Natural killer cell (primary cell): ENCODE measurements around the gene MT1A. TPM values are rescaled to one million over a fixed set of nuclear protein-coding genes. Genes with fewer than 3 reads are reported as not detected.
A peak's percentile ranks its signal among the peaks of the same experiment; 100 is the strongest.

Experiments used
- ATAC-seq, 3 donors: fragments of 150-1000 bp in 2 of 3; fragments of 200-7000 bp in 1 of 3; cut with Tn5 transposase; 1 replicate in 1 of 3; 2 replicates in 2 of 3; pipeline ENCODE4 v1.10.0; 2021; ENCODE audit warnings: mild to moderate bottlenecking in 2 of 3, moderate library complexity in 2 of 3
- DNase-seq, 2 donors: peaks; one replicate each; pipeline versions ENCODE4 v3.0.0 to v3.0.0-alpha.2; 2013 to 2021; ENCODE audit warnings: mixed read lengths in 1 of 2
- H3K27ac ChIP-seq: one replicate; pipeline ENCODE4 v1.5.1; 2013; ENCODE audit warnings: mild to moderate bottlenecking, low read length
- H3K27me3 ChIP-seq: one replicate; pipeline ENCODE4 v1.6.1; 2013; ENCODE audit warnings: low read length; ENCODE audit not compliant: control insufficient read depth, insufficient read depth
- H3K36me3 ChIP-seq: one replicate; pipeline ENCODE4 v1.6.1; 2013; ENCODE audit warnings: low read length; ENCODE audit not compliant: control insufficient read depth, insufficient read depth
- H3K4me1 ChIP-seq: one replicate; pipeline ENCODE4 v1.6.1; 2013; ENCODE audit warnings: low read length; ENCODE audit not compliant: control insufficient read depth, insufficient read depth
- H3K4me3 ChIP-seq: one replicate; pipeline ENCODE4 v1.5.1; 2013; ENCODE audit warnings: low read length
- H3K9me3 ChIP-seq: one replicate; pipeline ENCODE4 v1.6.1; 2013; ENCODE audit warnings: low read length; ENCODE audit not compliant: control insufficient read depth, insufficient read depth
- H3K27ac Mint-ChIP-seq, 2 donors: one replicate each; pipeline ENCODE4 v1.8.0; 2022; ENCODE audit warnings: mild to moderate bottlenecking in 2 of 2, mixed read lengths in 2 of 2, moderate library complexity in 1 of 2
- H3K27me3 Mint-ChIP-seq, 2 donors: one replicate each; pipeline ENCODE4 v1.8.0; 2022; ENCODE audit warnings: low read depth in 2 of 2, mixed read lengths in 2 of 2
- H3K36me3 Mint-ChIP-seq: one replicate; pipeline ENCODE4 v1.8.0; 2022; ENCODE audit warnings: mixed read lengths
- H3K4me1 Mint-ChIP-seq, 2 donors: one replicate each; pipeline ENCODE4 v1.8.0; 2022; ENCODE audit warnings: mixed read lengths in 2 of 2
- H3K4me3 Mint-ChIP-seq: one replicate; pipeline ENCODE4 v1.8.0; 2022; ENCODE audit warnings: mild to moderate bottlenecking, moderate library complexity, mixed read lengths
- H3K9me3 Mint-ChIP-seq, 2 donors: one replicate each; pipeline ENCODE4 v1.8.0; 2022; ENCODE audit warnings: mixed read lengths in 2 of 2
- WGBS: methylation state at CpG from one replicate; pipeline ENCODE4 v1.1.7; 2013; ENCODE audit warnings: missing lambda C conversion rate; ENCODE audit not compliant: insufficient coverage; 5-methylcytosine and 5-hydroxymethylcytosine counted together
- intact Hi-C: fragments of 100-400 bp; cut with micrococcal nuclease; formaldehyde crosslinking; loops from one replicate; pipeline ENCODE4 v1.14.2; 2022
- total RNA-seq, 4 donors: library from RNA; stranded (reverse); fragments of 120-200 nt in 1 of 4; gene quantifications; one replicate each; pipeline versions ENCODE4 v1.2.3 to v1.2.4, GENCODE V29; 2013 to 2022
- TF ChIP-seq, protein P1 (sequence below): fragments of 200-600 bp; IDR thresholded peaks from one replicate; pipeline ENCODE4 v1.8.0; 2022; ENCODE audit warnings: antibody characterized with exemption

Gene MT1A
- total RNA-seq, 3 donors from 2014 or later (not counting 1 experiment from before 2014, with no cell fraction given): not detected

DNA sequence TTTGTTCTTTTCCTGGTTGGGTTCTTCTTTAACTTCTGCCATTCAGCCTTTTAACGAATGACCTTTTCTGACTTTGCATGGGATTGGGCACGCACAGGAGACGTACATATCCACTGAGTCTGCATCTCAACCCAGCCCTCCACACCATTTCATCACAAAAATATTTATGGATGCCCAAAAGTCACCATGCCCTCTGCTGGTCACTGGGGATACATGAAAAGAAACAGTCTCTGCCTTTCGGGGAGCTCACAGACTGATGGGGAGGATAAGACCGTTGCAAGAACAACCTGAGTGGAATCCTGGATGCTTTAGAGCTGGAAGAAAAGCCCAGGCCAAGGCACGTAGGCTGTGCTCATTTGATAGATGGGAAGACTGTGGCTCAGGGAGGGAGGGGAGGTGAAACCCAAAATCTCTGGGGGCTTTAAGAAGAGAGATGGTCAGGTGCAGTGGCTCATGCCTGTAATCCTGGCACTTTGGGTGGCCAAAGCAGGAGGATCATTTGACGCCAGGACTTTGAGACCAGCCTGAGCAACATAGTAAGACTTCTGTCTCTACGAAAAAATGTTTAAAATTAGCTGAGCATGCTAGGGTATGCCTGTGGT, 38.0 kb upstream of the MT1A start:
- Histone ChIP-seq H3K36me3 (no peaks in the 10 kb centered on the region), H3K4me1 (no peaks in the 10 kb centered on the region), H3K4me3 (no peak overlapping the region), H3K27ac (no peak overlapping the region), H3K27me3 (no peaks in the 10 kb centered on the region), H3K9me3 (no peaks in the 10 kb centered on the region)
- WGBS: 30% methylated on average over 8 of the region's 8 CpGs
- Mint-ChIP-seq H3K4me3 (no peak overlapping the region), H3K4me1 (peaks cover 0 to 6% of the 10 kb centered on the region in 2 donors), H3K36me3 (no peaks in the 10 kb centered on the region), H3K27me3 (peaks cover 17 to 29% of the 10 kb centered on the region in 2 donors), H3K27ac (no peak overlapping the region), H3K9me3 (no peaks in the 10 kb centered on the region)
- peak in 1 of 2 donors; percentile 71 for DNase-seq
- TF ChIP-seq, protein P1, sequence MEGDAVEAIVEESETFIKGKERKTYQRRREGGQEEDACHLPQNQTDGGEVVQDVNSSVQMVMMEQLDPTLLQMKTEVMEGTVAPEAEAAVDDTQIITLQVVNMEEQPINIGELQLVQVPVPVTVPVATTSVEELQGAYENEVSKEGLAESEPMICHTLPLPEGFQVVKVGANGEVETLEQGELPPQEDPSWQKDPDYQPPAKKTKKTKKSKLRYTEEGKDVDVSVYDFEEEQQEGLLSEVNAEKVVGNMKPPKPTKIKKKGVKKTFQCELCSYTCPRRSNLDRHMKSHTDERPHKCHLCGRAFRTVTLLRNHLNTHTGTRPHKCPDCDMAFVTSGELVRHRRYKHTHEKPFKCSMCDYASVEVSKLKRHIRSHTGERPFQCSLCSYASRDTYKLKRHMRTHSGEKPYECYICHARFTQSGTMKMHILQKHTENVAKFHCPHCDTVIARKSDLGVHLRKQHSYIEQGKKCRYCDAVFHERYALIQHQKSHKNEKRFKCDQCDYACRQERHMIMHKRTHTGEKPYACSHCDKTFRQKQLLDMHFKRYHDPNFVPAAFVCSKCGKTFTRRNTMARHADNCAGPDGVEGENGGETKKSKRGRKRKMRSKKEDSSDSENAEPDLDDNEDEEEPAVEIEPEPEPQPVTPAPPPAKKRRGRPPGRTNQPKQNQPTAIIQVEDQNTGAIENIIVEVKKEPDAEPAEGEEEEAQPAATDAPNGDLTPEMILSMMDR: peak; percentile 61
- intact Hi-C loops: loop anchor here (1.0 kb wide), 2 partner anchors 23 to 86 kb away; no protein-coding TSS in a partner anchor
- peak; percentile 57 to 86 (median 79) for ATAC-seq

DNA sequence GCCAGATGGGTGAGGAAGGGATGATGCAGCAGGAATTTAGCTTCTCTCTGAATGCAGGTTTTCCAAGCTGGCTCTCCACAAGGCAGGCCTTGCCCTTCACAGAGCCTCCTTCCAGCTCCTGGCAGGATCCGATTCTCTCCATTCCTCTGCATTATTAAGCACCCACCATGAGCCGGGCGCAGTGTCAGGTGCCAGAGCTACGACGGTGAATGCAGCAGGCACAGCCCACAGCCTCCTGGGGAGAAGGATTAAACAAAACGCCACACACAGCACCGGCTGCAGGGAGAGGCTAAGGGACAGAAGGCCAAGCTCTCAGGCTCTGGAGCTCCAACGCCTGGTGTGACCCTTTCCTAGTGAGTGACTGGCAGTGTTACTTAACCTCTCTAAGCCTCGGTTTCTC, 37.1 kb upstream of the MT1A start:
- Mint-ChIP-seq H3K27me3 (peaks cover 17 to 29% of the 10 kb centered on the region in 2 donors), H3K36me3 (no peaks in the 10 kb centered on the region), H3K4me3 (no peak overlapping the region), H3K9me3 (no peaks in the 10 kb centered on the region), H3K27ac (no peak overlapping the region), H3K4me1 (peaks cover 2 to 7% of the 10 kb centered on the region in 2 donors)
- Histone ChIP-seq H3K4me1 (no peaks in the 10 kb centered on the region), H3K4me3 (no peak overlapping the region), H3K36me3 (no peaks in the 10 kb centered on the region), H3K9me3 (no peaks in the 10 kb centered on the region), H3K27me3 (no peaks in the 10 kb centered on the region), H3K27ac (no peak overlapping the region)
- ATAC-seq (no peak), DNase-seq (no peak)
- intact Hi-C loops: no loop called here
- TF ChIP-seq, protein P1: no peak
- 77% methylated on average over 9 of the region's 9 CpGs for WGBS

DNA sequence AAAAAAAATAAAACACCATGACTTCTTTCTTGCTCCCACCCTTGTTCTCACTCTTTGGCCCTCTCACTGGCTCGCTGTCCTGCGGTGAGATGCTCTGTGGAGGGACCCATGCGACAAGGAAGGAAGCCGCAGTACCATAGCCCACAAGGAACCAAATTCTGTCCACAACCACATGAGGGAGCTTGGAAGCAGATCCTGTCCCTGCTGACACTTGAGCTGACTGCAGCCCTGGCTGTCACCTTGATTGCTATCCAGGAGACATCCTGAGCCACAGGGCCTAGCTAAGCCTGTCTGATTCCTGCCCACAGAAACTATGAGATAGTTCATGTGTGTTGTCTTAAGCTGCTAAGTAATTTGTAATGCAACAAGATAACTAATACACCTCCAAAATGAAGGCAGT, 34.9 kb upstream of the MT1A start:
- Histone ChIP-seq H3K9me3 (no peaks in the 10 kb centered on the region), H3K4me1 (peaks cover 18% of the 10 kb centered on the region), H3K27me3 (no peaks in the 10 kb centered on the region), H3K4me3 (no peak overlapping the region), H3K27ac (no peak overlapping the region), H3K36me3 (no peaks in the 10 kb centered on the region)
- ATAC-seq (no peak), DNase-seq (peak in 1 of 2 donors; percentile 59)
- H3K4me1 Mint-ChIP-seq: peaks cover 20 to 28% of the 10 kb centered on the region in 2 donors
- TF ChIP-seq, protein P1: no peak
- H3K9me3 Mint-ChIP-seq: no peaks in the 10 kb centered on the region
- peaks cover 17% of the 10 kb centered on the region in 2 donors for H3K27me3 Mint-ChIP-seq
- 28% methylated on average over 4 of the region's 4 CpGs for WGBS
- H3K36me3 Mint-ChIP-seq: no peaks in the 10 kb centered on the region
- H3K4me3 Mint-ChIP-seq: no peak overlapping the region
- intact Hi-C loops: no loop called here
- H3K27ac Mint-ChIP-seq: no peak overlapping the region

DNA sequence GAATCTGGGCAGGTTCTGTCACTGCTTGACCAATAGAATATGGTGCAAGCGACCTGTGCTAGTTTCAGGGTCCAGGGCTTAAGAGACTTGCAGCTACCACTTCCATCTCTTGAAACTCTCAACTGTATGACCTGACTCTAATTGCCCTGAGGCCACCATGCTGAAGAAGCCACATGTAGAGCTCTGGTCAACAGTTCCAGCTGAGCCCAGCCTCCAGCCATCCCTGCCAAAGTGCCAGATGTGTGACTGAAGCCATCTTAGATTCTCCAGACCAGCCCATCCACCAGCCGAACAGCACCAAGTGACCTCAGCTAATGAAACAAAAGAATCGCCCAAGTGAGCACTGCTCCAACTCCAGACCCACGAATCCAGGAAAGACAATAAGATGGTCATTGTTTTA, 33.5 kb upstream of the MT1A start:
- no peaks in the 10 kb centered on the region for H3K36me3 Mint-ChIP-seq
- DNase-seq (no peak), ATAC-seq (no peak)
- Histone ChIP-seq H3K27ac (no peak overlapping the region), H3K36me3 (no peaks in the 10 kb centered on the region), H3K4me3 (no peak overlapping the region), H3K4me1 (peaks cover 32% of the 10 kb centered on the region), H3K9me3 (no peaks in the 10 kb centered on the region), H3K27me3 (no peaks in the 10 kb centered on the region)
- 96% methylated on average over 4 of the region's 4 CpGs for WGBS
- H3K9me3 Mint-ChIP-seq: no peaks in the 10 kb centered on the region
- intact Hi-C loops: no loop called here
- H3K27me3 Mint-ChIP-seq: peaks cover 14 to 17% of the 10 kb centered on the region in 2 donors
- no peak overlapping the region for H3K4me3 Mint-ChIP-seq
- H3K27ac Mint-ChIP-seq: peak overlapping the region in 1 of 2 donors; percentile 32
- H3K4me1 Mint-ChIP-seq: peaks cover 34 to 42% of the 10 kb centered on the region in 2 donors
- TF ChIP-seq, protein P1: no peak
